Right atrium auricular region (tissue), 2 donors: ENCODE data around the gene OLFML2B. TPM values are rescaled to one million over a fixed set of nuclear protein-coding genes. Genes with fewer than 3 reads are reported as not detected.

Experiments
- DNase-seq: peaks from one replicate; pipeline ENCODE4 v3.0.0-alpha.2; 2019; ENCODE audit warnings: low spot score
- H3K27ac ChIP-seq, 2 donors: fragments of 200-600 bp; sonication (generic); 1 replicate in 1 of 2; 2 replicates in 1 of 2; pipeline ENCODE4 v1.5.1; 2016 to 2019
- H3K27me3 ChIP-seq, 2 donors: fragments of 200-600 bp; sonication (generic); one replicate each; pipeline versions ENCODE4 v1.5.1 to v1.6.0; 2017 to 2019
- H3K36me3 ChIP-seq: fragments of 200-600 bp; sonication (generic); one replicate; pipeline ENCODE4 v1.5.1; 2016
- H3K4me1 ChIP-seq, 2 donors: fragments of 200-600 bp; sonication (generic); one replicate each; pipeline versions ENCODE4 v1.5.1 to v1.6.0; 2017 to 2019
- H3K4me3 ChIP-seq, 2 donors: fragments of 200-600 bp; sonication (generic); 1 replicate in 1 of 2; 2 replicates in 1 of 2; pipeline ENCODE4 v1.5.1; 2017 to 2019; ENCODE audit warnings: mild to moderate bottlenecking in 1 of 2, moderate library complexity in 1 of 2
- H3K9me3 ChIP-seq, 2 donors: fragments of 200-600 bp; sonication (generic); one replicate each; pipeline ENCODE4 v1.5.1; 2019
- total RNA-seq, 2 donors: library from RNA; depleted of rRNA; stranded (reverse); fragments of >200 nt; gene quantifications; one replicate each; pipeline ENCODE4 v1.1.0, GENCODE V29; 2016
- TF ChIP-seq, protein P1 (sequence below), 2 donors: fragments of 200-600 bp; sonication (generic); IDR thresholded peaks; one replicate each; pipeline ENCODE4 v1.5.1; 2019; ENCODE audit warnings: antibody characterized with exemption in 2 of 2

The OLFML2B gene
- total RNA-seq, 2 donors from 2014 or later, result 4.5 to 9.2 TPM

DNA sequence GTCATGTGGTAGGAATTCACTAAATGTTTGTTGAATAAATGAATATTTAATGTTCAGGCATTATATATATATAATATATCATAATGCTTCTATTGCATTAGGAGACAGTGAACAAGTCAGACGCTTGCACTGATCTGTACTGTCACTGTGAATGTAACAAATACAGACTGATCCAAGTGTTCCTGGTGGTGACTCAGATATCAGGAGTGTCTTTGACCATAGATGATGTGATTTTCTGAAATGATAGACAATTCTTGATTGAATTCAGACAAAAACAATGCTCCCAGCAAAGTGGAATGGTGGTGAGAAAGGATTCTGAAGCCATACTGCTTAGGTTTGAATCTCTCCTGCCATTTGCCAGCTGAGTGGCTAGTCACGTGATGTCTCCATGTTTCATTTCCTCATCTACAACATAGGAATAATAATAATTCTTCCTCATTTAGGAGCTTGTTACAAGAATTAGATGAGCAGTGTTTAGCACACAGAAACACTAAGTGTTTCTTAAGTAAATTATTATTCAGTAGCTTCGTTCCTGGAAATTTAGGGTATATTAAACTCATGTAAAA lies 71.0 kb downstream of the OLFML2B start:
- Histone ChIP-seq H3K4me1 (peaks cover 0 to 18% of the 10 kb centered on the region in 2 donors), H3K36me3 (no peaks in the 10 kb centered on the region), H3K4me3 (no peak overlapping the region), H3K9me3 (no peaks in the 10 kb centered on the region), H3K27ac (no peak overlapping the region), H3K27me3 (no peaks in the 10 kb centered on the region)
- TF ChIP-seq, protein P1, sequence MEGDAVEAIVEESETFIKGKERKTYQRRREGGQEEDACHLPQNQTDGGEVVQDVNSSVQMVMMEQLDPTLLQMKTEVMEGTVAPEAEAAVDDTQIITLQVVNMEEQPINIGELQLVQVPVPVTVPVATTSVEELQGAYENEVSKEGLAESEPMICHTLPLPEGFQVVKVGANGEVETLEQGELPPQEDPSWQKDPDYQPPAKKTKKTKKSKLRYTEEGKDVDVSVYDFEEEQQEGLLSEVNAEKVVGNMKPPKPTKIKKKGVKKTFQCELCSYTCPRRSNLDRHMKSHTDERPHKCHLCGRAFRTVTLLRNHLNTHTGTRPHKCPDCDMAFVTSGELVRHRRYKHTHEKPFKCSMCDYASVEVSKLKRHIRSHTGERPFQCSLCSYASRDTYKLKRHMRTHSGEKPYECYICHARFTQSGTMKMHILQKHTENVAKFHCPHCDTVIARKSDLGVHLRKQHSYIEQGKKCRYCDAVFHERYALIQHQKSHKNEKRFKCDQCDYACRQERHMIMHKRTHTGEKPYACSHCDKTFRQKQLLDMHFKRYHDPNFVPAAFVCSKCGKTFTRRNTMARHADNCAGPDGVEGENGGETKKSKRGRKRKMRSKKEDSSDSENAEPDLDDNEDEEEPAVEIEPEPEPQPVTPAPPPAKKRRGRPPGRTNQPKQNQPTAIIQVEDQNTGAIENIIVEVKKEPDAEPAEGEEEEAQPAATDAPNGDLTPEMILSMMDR (IDR thresholded peaks at IDR 0.05), result no peak
- no peak for DNase-seq

DNA sequence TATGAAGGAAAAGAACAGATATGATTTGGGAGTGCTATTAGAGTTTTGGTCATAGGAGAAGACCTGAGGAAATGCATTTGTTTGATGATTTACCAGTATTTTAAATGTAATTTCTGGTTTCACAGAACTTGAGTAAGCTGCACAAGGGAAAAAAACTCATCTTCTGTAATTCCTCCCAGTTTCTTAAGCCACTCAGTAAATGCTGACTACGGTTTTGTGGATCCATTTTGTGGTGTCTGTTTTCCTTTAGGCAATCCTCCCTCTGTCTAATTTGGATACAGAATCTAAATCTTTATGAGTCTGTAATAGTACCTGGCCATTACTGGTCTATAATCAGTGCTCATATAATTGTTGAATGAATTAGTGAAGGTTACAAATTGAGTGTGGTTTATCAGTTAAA lies 72.0 kb downstream of the OLFML2B start:
- Histone ChIP-seq H3K36me3 (no peaks in the 10 kb centered on the region), H3K9me3 (no peaks in the 10 kb centered on the region), H3K27me3 (no peaks in the 10 kb centered on the region), H3K4me1 (peaks cover 0 to 18% of the 10 kb centered on the region in 2 donors), H3K4me3 (no peak overlapping the region), H3K27ac (no peak overlapping the region)
- TF ChIP-seq, protein P1 (IDR thresholded peaks at IDR 0.05), result no peak
- no peak for DNase-seq

DNA sequence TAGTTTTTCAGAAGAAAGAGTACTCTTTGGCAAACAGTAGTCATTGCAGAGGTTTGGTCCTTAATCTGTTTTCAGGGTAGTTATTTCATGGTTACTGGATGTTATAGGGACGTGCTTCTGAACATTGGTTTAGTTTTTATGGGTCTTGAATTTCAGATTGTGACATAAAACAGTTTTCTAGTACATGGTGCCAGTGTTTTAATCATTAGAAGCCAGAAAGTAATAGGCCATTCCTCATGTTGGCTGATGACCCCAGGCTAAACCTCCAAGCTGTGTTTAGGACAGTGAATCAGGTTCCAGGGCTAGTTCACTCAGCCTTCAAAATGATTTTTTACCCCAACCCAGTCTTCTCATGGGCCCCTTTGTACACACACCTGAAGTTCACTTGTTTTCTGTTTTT lies 73.3 kb downstream of the OLFML2B start:
- no peak overlapping the region for H3K27ac ChIP-seq
- TF ChIP-seq, protein P1 (IDR thresholded peaks at IDR 0.05), result no peak
- peaks cover 0 to 18% of the 10 kb centered on the region in 2 donors for H3K4me1 ChIP-seq

DNA sequence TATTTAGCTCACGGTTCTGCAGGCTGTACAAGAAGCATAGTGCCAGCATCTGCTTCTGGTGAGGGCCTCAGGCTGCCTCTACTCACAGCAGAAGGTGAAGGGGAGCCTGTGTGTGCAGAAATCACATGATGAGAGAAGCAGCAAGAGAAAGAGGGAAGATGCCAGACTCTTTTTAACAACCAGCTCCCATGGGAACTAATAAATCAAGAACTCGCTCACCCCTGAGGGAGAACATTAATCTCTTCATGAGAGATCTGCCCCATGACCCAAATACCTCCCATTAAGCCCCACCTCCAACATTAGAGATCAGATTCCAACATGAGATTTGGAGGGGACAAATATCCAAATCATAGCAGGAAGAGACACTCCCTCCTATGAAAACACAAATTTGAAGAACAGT lies 74.1 kb downstream of the OLFML2B start:
- no peaks in the 10 kb centered on the region for H3K27me3 ChIP-seq
- no peaks in the 10 kb centered on the region for H3K9me3 ChIP-seq
- H3K4me3 ChIP-seq, result no peak overlapping the region
- TF ChIP-seq, protein P1 (IDR thresholded peaks at IDR 0.05), result no peak
- no peak for DNase-seq
- no peak overlapping the region for H3K27ac ChIP-seq
- H3K36me3 ChIP-seq, result peaks cover 6% of the 10 kb centered on the region
- peaks cover 0 to 17% of the 10 kb centered on the region in 2 donors for H3K4me1 ChIP-seq

More for the DNA sequence above, 73.3 kb downstream of the OLFML2B start:
- Histone ChIP-seq H3K36me3 (no peaks in the 10 kb centered on the region), H3K9me3 (no peaks in the 10 kb centered on the region), H3K27me3 (no peaks in the 10 kb centered on the region), H3K4me3 (no peak overlapping the region)
- DNase-seq, result no peak

DNA sequence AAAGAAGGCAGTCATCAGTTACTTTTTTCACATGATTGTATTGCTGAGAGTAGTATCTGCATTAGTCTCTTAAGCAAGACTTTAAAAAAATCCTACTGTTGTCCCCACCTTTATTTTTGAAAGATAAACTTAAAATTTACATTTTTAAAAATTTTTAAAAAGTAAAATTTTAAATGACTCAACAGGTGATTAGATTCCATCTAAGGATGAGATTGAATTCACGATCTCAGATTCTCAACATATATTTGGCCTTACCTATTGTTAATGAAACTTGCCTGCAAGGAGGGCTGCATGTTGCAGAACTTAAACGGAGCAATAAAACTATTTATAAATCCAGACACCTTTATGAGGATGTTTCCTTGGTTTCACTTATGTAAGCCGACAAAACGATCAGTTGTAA lies 75.2 kb downstream of the OLFML2B start:
- no peaks in the 10 kb centered on the region for H3K27me3 ChIP-seq
- peaks cover 8% of the 10 kb centered on the region for H3K36me3 ChIP-seq
- no peaks in the 10 kb centered on the region for H3K9me3 ChIP-seq
- H3K27ac ChIP-seq, result no peak overlapping the region
- TF ChIP-seq, protein P1 (IDR thresholded peaks at IDR 0.05), result no peak
- peaks cover 0 to 12% of the 10 kb centered on the region in 2 donors for H3K4me1 ChIP-seq
- H3K4me3 ChIP-seq, result no peak overlapping the region
- no peak for DNase-seq
